ENCODE data around the gene RBFOX2.
"Not testable (repeated sequence)": the region's sequence is repeated elsewhere in the genome, so short reads cannot be mapped to it uniquely, and the experiment has no call there.

RBFOX2 gene, protein sequence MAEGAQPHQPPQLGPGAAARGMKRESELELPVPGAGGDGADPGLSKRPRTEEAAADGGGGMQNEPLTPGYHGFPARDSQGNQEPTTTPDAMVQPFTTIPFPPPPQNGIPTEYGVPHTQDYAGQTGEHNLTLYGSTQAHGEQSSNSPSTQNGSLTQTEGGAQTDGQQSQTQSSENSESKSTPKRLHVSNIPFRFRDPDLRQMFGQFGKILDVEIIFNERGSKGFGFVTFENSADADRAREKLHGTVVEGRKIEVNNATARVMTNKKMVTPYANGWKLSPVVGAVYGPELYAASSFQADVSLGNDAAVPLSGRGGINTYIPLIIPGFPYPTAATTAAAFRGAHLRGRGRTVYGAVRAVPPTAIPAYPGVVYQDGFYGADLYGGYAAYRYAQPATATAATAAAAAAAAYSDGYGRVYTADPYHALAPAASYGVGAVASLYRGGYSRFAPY

DNA sequence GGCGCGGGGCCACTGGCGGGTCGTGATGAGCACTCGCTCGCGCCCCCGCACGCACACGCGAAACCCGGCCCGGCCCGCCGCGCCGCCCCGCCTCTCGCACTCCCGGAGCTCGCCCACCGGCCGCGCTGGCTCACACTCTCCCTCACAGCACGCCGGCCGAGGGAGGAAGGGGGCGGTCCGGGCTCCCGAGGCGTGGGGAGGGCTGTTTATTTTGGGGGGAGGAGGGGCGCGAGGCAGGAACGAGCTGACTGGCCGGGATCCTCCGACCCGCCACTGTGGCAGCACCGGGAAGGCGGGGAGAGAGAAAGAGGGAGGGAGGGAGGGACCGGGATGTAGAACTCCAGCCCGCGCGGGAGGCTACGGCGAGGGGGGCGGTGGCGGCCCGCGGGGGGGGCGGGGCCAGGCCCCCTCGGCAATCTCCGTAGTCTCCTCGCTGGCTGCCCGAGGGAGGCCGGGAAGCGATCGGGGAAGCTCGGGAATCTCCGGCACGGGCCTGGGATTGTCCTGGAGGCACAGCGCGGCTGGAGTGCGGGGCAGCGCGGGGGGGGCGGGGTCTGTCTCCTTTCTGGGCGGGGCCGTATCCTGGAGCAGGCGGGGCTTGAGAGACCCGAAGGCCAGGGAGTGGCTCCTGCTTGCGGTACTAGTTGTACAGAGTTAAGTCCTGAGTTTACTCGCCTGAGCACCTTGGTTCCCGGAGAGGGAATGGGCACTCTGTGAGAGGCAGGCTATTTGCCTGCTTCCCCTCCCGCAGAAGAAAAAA is at the start of gene RBFOX2:
Gene RBFOX2, minus strand, starts transcription at position 179 of the 760 bp plus-strand sequence. CDS start 399 bp downstream, outside the sequence.
- in situ Hi-C loops (cut with MboI; ENCODE audit: low sequenced_read_pairs): no loop called here

DNA sequence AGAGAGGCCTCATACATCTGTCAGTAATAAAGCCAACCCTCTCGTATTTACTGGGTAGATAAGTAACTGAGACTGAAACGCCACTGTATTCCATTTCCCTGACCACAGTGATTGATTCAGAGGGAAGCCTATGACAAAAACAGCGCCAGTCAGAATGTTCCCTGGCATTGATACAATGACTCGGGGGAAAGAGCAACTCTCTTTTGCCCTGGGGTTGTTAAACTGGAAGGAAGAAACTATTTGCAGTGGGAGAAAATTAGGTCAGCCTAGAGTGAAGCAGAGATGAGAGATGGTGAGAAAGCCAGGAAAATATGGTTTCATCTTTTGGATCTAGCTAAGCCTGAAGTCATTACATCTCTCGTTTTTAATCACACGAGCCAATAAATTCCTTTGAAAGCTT is 48.6 kb upstream of the RBFOX2 start:
- in situ Hi-C loops (cut with MboI; ENCODE audit: low sequenced_read_pairs): no loop called here

DNA sequence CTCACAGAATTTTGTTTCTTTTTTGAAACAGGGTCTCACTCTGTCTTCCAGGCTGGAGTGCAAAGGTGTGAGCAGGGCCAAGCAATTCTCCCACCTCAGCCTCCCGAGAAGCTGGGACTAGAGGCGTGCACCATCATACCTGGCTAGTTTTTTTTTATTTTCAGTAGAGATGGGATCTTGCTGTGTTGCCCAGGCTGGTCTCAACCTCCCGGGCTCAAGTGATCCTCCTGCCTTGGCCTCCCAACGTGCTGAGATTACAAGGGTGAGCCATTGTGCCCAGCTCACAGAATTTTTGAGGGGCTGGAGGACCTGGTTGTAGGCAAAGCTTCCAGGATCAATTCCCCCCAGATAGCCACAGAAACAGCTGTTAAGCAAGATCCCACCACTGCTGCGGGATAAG is 47.1 kb upstream of the RBFOX2 start:
- in situ Hi-C loops (cut with MboI; ENCODE audit: low sequenced_read_pairs): no loop called here

DNA sequence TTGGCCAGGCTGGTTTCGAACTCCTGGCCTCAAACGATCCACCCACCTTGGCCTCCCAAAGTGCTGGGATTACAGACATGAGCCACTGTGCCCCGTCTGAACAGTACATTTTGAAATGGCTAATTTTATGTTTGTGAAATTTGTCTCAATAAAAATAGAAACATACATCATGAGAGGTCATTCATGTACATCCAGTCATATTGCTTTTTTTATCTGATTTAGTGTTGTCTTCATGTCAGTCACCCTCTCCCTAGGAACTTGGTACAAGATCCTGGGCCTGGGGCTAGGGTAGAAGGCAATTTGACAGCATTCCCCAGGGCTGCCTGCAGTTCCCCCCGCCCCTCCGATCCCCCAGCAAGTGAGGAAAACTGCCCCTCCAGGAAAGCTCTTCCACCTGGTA is 46.6 kb upstream of the RBFOX2 start:
- in situ Hi-C loops (cut with MboI; ENCODE audit: low sequenced_read_pairs): no loop called here

DNA sequence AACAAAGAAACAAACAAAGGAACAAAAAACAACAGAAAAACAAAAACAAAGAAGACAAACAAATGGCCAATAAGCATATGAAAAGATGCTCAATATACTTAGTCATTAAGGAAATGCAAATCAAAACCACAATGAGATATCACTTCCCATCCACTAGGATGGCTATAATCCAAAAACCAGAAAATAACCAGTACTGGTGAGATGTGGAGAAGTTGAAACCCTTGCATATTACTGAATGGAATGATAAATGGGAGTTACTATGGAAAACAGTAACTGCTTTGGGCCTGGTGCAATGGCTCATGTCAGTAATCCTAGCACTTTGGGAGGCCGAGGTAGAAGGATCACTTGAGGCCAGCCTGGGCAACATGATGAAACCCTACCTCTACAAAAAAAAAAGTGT is 44.9 kb upstream of the RBFOX2 start:
- in situ Hi-C loops (cut with MboI; ENCODE audit: low sequenced_read_pairs): no loop called here

DNA sequence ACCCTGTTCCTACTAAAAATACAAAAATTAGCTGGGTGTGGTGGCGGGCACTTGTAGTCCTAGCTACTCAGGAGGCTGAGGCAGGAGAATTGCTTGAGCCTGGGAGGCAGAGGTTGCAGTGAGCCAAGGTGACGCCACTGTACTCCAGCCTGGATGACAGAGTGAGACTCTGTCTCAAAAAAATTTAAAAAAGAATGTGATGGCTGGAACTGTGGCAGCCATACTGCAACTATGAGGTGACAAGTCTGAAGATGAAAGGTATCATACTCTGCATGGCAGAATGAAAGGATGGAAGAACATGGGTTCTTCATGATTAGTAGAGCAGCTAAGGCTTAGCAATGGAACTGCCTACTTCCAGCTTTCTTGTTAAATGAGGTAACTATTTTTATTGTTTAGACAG is 42.0 kb upstream of the RBFOX2 start:
- in situ Hi-C loops (cut with MboI; ENCODE audit: low sequenced_read_pairs): not testable (repeated sequence)

DNA sequence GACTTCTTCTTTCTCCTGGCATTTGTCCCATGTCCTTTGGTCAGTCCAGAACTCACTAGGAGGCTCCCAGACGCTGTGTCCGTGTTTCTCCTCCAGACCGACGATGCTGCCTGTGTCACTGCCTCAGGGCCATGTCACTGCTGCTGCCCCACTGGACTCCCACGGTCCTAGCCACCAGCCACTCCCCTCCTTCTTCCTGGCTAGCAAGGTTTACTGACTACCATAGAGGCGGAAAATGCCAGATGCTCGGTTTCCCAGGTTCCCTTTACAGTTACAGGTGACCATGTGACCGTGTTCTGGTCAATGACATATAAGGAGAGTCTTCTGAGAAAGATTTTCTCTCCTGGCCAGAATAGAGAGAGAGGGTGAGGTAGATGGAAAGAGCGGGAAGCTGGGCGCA is 40.7 kb upstream of the RBFOX2 start:
- in situ Hi-C loops (cut with MboI; ENCODE audit: low sequenced_read_pairs): no loop called here

DNA sequence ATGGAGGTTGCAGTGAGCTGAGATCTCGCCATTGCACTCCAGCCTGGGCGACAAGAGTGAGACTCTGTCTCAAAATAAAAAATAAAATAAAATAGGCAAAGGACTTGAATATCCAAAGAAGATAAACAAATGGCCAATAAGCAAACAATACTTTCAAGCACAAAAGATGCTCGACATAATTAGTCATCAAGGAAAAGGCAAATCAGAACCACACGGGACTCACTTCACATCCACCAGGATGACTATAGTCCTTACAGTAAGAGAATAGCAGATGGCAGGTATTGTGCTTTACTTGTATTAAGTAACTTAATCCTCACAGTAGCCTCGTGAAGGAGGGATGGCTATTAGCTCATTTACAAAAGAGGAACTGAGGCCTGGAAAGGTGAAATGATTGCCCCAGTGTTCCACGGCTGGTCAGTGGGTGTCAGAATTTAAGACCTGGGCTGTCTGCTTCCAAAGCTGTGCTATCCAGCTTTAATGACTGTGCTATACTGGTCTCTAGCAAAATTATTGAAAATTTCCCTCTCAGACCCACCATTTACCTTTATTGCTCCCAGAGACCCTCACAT is 40.2 kb upstream of the RBFOX2 start:
- in situ Hi-C loops (cut with MboI; ENCODE audit: low sequenced_read_pairs): no loop called here

DNA sequence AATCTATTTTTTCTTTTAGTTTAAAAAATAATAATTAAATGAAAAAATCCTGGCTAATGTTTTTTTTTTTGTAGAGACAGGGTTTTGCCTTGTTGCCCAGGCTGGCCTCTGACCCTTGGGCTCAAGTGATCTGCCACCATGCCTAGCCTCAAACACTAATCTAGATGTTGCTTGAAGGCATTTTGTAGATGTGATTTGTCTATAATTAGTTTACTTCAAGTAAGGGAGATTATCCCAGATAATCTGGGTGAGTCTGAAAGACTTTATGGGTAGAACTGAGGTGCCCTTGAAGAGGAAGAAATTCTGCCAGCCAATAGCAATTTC is 38.6 kb upstream of the RBFOX2 start:
- in situ Hi-C loops (cut with MboI; ENCODE audit: low sequenced_read_pairs): no loop called here

DNA sequence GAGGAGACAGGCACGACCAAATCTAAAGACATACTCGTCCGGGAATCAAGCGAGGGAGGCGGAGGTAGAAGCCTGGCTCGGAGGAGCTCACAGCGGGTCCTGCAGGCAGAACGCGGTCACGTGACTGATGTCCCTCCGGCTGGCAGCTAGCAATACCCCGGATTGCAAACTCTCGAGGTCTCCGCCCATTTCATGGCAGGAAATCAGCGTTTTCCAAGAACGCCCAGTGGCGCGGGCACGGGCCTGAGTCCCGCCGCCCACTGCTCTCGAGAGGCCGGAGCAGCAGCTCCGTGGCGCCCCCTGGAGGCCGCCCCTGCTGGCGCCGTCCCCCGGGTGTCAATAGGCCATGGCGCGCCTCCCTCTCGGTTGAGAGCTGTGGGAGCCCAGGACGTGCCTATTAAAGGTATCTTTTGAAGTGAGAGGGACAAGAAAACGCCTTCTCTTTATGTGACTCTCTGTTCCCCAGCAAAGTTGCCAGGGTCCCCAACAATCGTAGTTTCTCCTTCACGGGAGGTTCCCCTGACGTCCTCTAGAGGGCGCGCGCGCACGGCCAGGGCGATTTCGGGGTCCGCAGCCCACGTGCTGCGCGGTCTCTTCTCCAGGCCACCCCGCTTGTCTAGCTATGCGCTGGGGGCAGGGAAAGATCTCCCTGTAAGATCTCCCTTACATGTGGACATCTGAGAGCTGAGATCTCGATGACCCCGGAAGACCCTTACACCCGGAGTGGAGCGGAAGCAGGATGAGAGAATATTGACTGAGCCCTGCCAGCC is 37.3 kb upstream of the RBFOX2 start:
- in situ Hi-C loops (cut with MboI; ENCODE audit: low sequenced_read_pairs): no loop called here

DNA sequence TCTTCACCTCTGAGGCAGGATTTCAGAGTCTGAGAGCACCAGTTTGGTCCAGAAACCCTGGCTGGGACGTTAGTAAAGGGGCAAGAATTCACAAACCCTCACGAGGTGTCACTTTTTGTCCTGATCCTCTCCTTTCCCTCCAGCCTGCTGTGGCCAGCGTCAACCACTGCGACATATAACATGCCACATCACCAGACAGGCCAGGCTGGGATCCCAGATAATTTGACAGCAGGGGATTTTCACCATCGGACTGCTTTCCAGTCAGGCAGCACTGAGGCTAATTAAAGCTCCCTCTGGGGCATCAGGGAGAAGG is 36.8 kb upstream of the RBFOX2 start:
- in situ Hi-C loops (cut with MboI; ENCODE audit: low sequenced_read_pairs): no loop called here

DNA sequence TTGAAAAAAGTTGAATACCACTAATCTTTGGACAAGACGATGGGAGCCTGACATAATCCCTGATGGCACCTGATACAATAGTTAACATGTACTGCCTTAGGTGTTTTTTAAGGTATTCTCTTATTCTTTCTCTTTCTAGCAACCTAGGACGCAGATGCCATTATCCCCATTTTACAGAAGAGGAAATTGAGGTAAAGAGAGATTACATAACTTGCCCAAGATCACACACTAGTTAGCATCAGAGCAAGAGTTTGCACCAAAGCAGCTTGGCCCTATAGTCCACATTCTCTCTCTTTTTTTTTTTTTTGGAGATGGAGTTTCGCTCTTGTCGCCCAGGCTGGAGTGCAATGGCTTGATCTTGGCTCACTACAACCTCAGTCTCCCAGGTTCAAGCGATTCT is 35.7 kb upstream of the RBFOX2 start:
- in situ Hi-C loops (cut with MboI; ENCODE audit: low sequenced_read_pairs): no loop called here

DNA sequence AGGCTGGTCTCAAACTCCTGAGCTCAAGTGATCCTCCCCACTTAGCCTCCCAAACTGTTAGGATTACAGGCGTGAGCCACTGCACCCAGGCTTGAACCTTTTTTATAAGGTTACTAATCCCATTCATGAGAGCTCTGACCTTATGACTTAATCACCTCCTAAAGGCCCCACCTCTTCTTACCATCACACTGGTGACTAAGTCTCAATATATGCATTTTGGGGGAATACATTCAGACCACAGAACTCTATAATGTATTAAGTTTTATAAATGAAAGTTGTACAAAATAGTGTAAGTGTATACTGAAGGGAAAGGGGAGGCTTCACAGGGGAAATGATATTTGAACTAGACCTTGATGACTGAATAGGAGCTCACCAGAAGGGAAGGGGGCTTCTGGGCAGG is 28.4 kb upstream of the RBFOX2 start:
- in situ Hi-C loops (cut with MboI; ENCODE audit: low sequenced_read_pairs): no loop called here

DNA sequence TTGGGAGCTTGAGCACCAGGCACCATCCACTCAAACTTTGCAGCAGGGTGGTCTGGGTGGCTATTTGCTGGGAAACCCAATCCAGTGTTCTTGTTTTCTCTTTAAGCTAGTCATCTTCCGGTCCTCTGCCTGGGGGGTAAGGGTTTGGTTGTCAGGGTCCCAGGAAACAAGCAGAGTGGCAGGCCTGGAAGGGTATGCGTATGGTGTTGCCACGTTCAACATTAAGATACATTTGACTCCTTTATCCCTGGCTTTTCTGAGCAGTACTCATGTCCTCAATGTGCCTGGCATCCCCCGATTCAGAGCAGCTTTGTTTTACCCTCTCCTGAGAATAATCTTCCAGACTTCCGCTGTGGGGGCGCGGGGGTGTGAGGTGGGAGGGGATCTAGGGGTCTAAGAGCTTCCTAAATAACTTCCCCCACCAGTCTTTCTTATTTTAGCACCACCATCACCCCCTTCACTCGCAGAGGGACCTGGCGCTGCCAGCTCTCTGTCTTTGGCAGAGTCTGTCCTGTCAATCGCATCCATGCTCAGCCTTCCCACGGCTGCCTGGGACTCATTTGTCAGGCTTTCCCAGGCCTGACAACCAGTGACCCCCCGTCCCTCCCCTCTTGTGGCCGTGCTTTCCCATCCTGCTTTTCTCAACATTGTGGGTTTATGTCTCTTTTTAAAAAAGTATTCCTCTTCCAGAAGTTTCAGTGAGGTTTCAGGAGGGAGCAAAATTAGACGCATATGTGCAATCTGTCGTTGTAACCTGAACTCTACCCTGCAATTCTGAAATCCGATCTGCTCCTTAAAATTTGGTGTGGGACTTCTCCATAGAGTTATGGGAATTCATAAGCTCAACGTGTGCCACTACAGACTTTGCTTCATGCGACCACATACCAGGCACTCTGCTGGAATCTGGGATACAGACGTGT is 27.0 kb upstream of the RBFOX2 start:
- in situ Hi-C loops (cut with MboI; ENCODE audit: low sequenced_read_pairs): no loop called here

DNA sequence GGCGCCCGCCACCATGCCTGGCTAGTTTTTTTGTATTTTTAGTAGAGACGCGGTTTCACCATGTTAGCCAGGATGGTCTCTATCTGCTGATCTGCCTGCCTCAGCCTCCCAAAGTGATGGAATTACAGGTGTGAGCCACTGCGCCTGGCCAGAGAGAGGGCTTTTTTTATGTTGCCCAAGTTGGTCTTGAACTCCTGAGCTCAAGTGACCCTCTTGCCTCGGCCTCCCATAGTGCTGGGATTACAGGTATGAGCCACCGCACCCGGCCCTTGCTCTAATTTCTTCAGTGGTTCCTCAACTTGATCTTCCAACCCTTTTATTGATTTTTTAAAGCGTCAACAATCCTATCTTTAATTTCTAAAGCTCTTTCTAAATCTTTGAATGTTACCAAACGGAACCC is 25.8 kb upstream of the RBFOX2 start:
- in situ Hi-C loops (cut with MboI; ENCODE audit: low sequenced_read_pairs): not testable (repeated sequence)

DNA sequence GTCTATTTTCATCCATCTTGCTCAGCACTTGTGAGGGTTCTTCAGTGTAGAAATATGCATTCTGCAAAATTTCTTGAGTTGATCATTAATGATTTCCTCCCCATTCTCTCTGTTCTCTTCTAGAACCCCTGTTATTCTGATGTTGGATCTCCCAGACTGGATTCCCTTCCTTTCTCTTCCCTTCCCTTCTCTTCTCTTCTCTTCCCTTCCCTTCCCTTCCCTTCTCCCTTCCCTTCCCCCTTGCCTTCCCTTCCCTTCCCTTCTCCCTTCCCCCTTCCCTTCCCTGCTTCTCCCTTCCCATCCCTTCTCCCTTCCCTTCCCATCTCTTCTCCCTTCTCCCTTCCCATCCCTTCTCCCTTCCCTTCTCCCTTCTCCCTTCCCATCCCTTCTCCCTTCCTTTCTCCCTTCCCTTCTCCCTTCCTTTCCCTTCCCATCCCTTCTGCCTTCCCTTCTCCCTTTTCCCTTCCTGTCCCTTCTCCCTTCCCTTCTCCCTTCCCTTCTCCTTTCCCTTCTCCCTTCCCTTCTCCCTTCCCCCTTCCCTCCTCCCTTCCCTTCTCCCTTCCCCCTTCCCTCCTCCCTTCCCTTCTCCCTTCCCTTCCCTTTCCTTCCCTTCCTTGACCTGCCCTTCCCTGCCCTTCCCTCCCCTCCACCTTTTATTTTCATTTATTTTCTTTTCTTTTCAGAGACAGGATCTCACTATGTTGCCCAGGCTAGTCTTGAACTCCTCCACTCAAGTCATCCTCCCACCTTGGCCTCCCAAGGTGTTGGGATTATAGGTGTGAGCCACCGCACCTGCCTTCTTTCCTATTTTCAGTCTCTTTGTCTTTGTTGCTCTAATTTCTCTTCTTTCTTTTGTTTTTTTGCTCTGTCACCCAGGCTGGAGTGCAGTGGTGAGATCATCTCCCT is 24.9 kb upstream of the RBFOX2 start:
- in situ Hi-C loops (cut with MboI; ENCODE audit: low sequenced_read_pairs): no loop called here

DNA sequence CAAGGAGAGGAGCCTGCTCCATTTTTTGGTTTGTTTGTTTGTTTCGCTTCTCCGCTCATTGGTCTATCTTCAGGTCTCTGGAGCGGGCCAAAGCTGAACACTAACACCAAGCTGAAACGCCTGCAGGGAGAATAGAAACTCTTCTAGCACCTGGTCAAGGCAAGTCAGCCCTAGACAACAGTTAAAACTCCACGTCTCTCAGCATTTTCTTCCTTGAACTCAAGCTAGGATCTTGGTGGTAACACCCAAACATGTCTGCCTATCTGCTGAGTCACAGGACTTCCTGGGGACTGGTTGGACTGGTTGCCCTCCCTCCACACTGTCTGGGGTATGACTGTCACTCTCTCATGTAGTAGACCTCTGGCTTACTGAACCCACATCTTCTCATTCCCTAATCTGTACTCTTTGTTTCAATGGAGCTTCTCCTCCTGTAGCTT is 23.9 kb upstream of the RBFOX2 start:
- in situ Hi-C loops (cut with MboI; ENCODE audit: low sequenced_read_pairs): no loop called here

DNA sequence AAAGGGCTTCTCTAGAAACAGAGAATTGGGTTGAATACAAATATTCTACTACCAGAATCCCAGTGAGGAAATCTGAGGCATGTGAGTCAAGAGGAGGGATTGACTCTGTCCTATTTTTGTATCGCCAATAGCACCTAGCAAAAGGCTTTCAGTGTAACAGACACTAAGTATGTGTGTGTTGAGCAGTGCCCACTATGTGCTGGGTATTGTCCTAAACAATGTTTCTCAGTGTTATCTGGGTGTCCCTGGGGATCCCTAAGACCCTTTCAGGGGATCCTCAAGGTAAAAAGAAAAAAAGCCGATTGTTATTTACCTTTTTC is 21.0 kb upstream of the RBFOX2 start:
- in situ Hi-C loops (cut with MboI; ENCODE audit: low sequenced_read_pairs): no loop called here

DNA sequence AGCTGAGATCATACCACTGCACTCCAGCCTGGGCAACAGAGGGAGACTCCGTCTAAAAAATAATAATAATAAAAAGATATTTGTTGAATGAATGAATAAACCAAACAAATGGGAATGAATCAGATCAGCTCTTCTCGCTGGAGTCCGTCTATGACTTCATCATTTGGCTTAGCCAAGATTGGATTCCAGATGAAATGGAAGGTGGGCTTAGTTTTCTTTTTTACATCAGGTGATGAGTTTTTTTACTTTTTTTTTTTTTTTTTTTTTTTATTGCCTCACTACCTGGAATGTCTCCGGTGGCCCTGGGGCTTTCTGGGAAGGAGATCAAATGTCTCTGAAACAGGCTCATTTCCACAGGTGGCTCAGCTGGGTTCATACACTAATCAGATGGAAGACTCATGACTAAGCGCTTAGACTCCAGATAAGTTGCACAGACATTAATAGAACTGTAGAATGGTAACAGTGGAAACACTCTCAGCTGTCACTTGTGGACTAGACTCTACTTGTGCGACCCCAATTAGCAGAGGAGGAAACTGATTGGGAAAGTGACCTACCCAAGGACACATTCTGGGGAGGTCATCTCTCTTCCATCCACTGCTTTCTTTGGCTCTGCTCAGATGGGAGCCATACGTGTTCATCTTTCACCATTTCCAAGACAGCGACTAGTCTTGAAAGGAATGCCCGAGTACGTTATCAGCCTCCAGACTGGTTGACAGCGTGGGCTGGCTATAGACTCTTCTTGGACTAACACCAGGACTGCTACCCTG is 20.5 kb upstream of the RBFOX2 start:
- in situ Hi-C loops (cut with MboI; ENCODE audit: low sequenced_read_pairs): no loop called here
